ENCODE results near the gene ARIH2.
A peak's percentile ranks its signal among the peaks of the same experiment; 100 is the strongest.

The ARIH2 gene

GRCh38 chr3:48929358-48930035 is 10.9 kb downstream of the ARIH2 start:
- no peak for DNase-seq

DNA sequence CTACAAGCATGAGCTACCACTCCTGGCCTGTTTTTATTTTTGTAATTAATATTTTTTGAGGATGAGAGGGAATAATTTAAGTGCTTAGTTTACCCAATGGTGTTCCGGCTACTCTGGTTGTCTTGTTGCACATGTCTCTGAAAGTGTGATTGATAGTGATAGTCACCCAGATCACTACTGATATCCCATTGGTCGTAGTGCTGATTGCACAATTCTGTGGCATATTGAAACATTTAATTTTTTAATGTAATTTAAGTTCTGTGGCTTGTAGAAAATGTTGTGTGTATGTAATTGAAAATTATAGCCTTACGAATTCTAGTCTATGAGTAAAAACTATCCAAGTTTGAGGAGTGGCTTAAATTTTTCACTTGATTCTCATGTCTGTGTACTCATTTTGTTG is 11.9 kb downstream of the ARIH2 start:
- DNase-seq, result no peak

GRCh38 chr3:48931944-48932580 is 13.4 kb downstream of the ARIH2 start:
- no peak for DNase-seq

DNA sequence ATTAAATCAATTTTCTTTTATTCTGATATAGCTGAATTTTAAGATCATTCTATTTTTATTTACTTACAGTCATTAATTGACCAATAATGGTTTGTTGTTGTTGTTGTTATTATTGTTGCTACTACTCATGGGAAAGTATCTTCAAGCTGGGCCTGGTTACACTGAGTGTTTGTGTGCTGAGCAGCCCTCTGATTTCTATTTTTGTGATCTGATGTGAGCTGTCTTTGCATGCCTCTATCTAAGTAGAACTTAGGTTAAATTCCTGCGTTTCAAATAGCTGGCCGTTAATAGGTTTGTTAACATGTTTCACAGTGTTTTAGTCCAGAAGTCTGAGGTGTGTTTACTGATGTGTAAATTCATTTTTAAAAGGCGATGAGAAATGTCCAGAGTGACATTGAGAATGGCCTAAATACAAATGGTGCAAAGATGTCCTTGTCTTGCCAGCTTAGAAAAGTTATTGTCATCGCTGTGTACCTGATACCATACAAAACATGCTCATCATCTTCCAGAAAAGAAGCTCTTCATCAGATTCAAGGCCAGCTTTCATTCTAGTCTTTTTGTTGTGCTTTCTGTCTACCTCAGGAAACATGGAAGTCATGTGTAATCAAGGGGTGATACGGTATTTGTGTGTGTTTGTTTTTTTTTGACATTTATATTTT is 15.8 kb downstream of the ARIH2 start:
- no peak for DNase-seq

DNA sequence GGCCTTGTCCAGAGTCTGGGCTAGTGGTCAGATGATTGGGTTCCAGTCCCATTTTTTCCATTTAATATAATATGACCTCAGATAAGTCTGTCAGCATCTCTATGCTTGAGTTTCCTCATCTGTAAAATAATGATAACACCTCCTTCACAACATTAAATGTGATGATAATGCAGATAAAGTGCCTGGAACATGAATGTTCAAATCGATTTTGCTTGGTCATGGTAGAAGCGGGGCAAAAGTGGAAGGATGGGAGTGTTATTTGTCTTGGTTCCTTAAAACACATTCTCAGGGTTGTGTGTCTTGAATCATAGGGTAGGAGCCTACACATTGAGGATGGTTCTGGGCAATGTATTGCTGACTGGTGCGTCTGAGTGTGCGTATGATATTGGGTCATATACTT is 16.9 kb downstream of the ARIH2 start:
- DNase-seq, result no peak

DNA sequence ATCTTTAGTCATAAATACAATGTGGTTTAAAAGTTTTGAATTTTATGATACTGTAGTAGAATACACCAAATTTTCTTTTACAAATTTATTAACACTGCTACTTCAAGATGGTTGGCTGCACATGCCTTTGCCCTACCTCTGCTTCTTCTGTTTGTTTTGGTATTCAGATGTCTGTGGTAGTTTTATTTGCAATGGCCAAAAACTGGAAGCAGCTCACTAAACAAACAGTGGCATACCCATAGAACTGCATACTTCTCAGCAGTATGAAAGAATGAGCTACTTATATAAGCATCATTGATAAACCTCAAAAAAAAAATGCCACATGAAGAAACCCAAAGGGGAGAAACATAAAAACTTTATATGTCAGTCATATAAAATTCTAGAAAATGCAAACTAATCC is 19.5 kb downstream of the ARIH2 start:
- DNase-seq, result no peak

DNA sequence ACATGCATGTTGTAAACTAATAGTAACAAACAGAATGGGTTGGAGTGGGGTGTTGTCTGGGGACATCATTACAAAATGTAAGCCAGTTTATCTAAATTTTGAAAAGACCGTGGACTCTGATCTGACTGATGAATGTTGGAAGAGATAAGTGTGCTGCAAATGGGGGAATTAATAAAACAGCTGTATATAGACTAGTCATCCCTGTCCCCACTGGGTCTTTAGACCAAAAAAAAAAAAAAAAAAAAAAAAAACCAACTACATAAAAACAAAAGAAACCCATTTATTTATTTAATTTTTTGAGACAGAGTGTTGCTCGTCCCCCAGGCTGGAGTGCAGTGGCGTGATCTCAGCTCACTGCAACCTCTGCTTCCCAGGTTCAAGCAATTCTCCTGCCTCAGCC is 20.0 kb downstream of the ARIH2 start:
- DNase-seq, result no peak

DNA sequence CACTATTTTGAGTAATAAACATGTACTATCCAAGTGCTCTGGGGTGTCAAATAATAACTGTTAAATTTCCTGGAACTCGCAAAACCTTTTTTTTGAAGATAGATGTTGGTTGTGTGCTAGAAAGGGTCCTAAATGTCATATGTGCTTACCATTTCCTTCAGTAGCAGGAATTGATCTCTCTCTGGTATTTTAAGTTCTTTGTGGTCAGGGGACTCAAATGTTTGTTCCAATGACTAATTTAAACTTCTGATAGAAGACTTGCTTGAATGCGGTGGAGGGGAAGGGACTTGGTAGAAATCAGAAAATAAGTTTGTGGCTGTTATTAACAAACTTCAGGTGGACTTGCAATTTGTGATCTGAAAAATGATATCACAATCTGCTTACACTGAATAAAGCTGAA is 26.8 kb downstream of the ARIH2 start:
- no peak for DNase-seq

- DNase-seq, result no peak
Observed at GRCh38 chr3:48945891-48946549, 27.4 kb downstream of the ARIH2 start.

- DNase-seq, result no peak
Observed at GRCh38 chr3:48949376-48949717, 30.7 kb downstream of the ARIH2 start.

GRCh38 chr3:48950051-48950450 is 31.4 kb downstream of the ARIH2 start:
- no peak for DNase-seq

DNA sequence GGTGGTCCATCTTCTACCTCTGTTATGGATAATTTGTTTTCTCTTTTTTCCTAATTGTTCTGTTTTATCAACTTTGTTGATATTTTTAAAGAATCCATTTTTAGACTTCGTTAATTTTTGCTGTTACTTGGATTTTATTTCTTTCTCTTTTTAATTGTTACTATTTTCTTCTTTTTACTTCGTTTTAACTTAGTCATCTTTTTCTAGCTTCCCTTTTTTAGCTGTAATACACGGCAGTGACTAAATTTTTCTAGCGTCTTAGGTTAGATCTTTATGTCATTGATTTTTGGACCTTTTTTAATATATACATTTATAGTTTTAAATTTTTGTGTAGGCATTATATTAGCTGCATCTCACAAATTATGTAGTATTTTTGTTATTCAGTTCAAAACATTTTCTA is 33.1 kb downstream of the ARIH2 start:
- DNase-seq, result no peak

GRCh38 chr3:48952510-48953118 is 34.0 kb downstream of the ARIH2 start:
- peak; percentile 60 for DNase-seq

GRCh38 chr3:48957006-48957705 is 38.5 kb downstream of the ARIH2 start:
- DNase-seq, result peak; percentile 6

DNA sequence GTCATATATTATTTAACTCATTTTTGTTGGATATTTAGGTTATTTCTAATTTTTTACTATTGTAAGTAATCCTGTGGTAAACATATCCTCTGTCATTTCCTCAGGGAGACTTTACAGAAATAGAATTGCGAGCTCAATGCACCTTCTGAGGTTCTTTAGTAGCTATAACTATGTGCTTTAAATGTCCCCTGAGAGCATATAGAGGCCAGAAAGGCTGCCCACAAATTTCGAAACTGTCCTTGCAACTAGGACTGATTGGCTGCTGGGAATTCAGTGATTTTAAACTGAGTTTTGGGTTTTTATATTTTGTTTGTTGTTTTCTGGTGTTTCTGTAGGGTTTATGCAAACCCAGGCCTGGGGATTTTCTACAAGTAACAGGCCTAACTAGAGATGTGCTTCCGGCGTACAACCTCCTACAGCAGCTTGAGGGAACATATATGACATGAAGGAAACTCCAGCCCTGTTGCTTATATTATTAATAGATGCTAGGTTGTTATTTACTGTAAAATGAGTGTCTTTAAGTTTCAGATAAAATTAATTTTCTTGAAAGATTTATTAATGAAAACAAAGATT is 42.3 kb downstream of the ARIH2 start:
- DNase-seq, result no peak

- no peak for DNase-seq
Observed at GRCh38 chr3:48962340-48962739, 43.7 kb downstream of the ARIH2 start.

- no peak for DNase-seq
Observed at GRCh38 chr3:48962939-48963338, 44.3 kb downstream of the ARIH2 start.

GRCh38 chr3:48963591-48963990 is 44.9 kb downstream of the ARIH2 start:
- no peak for DNase-seq

DNA sequence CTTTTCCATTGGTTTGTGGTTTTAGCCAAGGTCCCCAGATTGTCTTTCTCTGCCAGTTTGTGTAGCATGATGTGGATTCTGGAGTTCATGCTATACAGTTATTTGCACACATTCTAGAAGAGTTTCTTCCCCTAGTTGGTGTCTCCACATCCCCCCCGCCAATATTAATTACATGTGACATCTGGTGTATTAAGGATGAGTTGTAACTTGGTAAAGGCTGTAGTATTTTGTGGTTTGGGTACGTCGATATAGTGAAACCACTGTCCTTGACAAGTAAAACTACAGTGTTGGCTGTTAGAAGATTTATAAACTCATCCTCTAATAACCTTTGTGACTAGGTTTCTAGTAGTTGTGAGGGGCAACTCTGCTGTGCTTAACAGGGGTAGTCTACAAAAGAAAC is 47.7 kb downstream of the ARIH2 start:
- DNase-seq, result no peak

- no peak for DNase-seq
Observed at GRCh38 chr3:48966876-48967361, 48.3 kb downstream of the ARIH2 start.

GRCh38 chr3:48970586-48970985 is 51.9 kb downstream of the ARIH2 start:
- DNase-seq, result no peak

Measured in stimulated activated CD8-positive, alpha-beta memory T cell treated with anti-CD3 and anti-CD28 coated beads, Interleukin-4, amount 100 ng/mL, for 48 hours (primary cell).